GM18867 (cell line): ENCODE results near the gene SPEM2.
A peak's percentile ranks its signal among the peaks of the same experiment; 100 is the strongest.

Experiments
- ATAC-seq: cut with Tn5 transposase; IDR thresholded peaks from one replicate; pipeline ENCODE4 v1.9.1; 2021; ENCODE audit warnings: mild to moderate bottlenecking, moderate library complexity; ENCODE audit not compliant: unreplicated experiment

SPEM2 gene

GRCh38 chr17:7403727-7403976 is 21.8 kb upstream of the SPEM2 start:
- ATAC-seq, result no peak

DNA sequence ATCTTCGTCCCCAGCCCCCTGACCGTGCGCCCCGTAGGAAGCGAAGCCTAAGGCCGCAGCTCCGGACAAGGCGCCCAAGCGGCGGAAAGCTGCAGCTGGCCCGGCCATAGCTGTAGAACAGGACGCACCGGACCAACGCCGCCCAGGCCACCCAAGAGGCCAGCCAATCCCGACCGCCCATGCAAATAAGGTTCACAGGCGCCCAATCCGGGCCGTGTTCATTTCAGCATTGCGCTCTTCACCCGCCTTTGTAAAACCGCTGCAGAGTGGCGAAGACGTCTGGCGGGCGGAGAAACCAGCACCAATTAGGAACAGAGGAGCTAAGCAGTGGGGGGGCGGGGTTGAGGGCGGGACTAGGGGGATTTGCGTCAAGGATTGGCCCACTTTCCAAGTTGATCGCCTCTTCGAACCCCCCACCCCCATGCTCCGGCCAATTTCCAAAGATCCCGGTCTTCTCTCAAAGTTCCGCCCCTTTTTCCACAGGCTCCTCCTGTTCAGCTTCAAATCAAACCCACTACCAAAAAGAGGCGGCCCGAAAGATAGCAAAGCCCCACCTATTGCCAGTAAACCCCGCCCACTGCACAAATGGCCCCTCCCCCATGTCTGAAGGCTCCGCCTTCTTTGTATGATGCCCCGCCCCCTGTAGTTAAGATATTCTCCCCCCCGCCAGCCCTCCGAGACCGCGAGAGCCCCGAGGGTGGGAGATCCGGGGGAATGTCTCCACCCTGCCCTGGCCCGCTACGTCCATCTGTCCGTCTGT is 21.3 kb upstream of the SPEM2 start, which contains the start of gene TMEM256:
Gene TMEM256, minus strand, starts transcription at position 121 of the 760 bp plus-strand sequence. Its CDS starts 13 bp downstream, at position 108.
- ATAC-seq, result peak; percentile 90

DNA sequence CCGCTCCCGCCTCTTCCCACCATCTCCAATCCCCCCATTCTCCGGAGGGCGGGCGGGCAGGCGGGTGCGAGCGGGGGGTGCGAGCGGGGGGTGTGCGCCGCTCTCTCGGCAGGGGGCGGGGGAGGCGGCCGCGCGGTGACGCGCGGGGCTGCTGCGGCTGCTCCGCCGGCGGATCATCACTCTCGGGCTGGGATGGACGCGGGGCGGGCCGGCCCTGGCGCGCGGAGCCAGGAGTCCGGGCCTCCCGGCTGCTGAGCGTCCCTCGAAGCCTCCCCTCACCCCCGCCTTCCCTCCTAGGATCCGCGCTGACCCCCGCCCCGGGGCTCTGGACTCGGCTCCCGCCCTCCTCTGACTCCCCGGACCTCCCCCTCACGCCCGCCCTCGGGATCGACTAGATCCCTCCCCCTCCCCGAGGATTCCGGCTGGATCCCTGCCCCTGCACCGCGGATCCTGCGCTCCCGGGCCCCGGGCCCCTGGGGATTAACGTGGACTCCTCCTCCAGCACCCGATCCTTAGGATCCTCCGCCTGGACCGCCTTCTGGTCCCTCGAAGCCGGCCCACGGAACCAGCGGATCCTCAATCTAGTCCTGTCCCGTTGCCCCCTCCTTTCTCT is 20.6 kb upstream of the SPEM2 start:
- peak; percentile 20 for ATAC-seq

GRCh38 chr17:7405350-7406234 is 19.8 kb upstream of the SPEM2 start:
- no peak for ATAC-seq

- no peak for ATAC-seq
Measured at GRCh38 chr17:7406235-7406825, 19.1 kb upstream of the SPEM2 start.

GRCh38 chr17:7407082-7407481 is 18.3 kb upstream of the SPEM2 start:
- ATAC-seq, result no peak

DNA sequence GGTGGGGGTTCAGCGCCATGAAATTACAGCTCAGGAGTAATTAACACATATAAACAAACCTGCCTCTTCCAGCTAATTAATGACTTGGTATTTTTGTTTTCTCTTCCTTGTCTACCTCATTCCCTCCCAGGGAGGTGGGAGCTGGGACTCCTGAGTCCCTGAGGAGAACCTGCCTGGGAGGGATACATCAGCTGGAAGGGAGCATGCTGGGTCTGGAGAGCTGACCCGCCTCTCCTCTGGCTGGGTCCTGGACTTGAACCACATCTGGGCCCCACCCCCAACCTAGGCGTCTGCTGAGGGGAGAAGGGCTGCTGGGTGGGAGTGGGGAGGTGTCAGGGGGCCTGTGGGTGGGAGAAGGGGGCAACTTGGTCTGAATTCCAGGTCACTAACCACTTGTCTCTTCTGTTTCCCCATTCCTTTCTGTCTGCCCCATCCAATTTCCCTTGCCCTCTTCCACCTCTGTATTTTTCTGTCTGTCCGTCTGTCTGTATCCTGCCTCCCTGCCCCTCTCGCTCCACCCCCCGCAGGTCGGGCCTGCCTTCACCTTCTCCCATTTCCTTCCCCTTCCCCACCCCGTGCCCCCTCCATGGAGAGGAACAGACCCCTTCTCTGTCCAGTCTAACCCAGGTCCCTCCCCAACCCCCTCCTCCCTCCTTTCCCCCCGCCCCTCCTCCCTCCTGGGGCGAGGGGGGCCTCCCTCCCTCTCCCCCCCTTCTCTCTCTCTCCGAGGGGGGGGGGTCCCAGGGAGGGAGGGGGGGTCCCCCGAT is 17.7 kb upstream of the SPEM2 start, which contains the start of gene NLGN2:
Gene NLGN2, plus strand, starts transcription at position 361 of the 767 bp plus-strand sequence. CDS start 411 bp downstream, outside the sequence.
- no peak for ATAC-seq

DNA sequence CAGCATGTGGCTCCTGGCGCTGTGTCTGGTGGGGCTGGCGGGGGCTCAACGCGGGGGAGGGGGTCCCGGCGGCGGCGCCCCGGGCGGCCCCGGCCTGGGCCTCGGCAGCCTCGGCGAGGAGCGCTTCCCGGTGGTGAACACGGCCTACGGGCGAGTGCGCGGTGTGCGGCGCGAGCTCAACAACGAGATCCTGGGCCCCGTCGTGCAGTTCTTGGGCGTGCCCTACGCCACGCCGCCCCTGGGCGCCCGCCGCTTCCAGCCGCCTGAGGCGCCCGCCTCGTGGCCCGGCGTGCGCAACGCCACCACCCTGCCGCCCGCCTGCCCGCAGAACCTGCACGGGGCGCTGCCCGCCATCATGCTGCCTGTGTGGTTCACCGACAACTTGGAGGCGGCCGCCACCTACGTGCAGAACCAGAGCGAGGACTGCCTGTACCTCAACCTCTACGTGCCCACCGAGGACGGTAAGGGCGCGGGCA is 17.1 kb upstream of the SPEM2 start:
- no peak for ATAC-seq

DNA sequence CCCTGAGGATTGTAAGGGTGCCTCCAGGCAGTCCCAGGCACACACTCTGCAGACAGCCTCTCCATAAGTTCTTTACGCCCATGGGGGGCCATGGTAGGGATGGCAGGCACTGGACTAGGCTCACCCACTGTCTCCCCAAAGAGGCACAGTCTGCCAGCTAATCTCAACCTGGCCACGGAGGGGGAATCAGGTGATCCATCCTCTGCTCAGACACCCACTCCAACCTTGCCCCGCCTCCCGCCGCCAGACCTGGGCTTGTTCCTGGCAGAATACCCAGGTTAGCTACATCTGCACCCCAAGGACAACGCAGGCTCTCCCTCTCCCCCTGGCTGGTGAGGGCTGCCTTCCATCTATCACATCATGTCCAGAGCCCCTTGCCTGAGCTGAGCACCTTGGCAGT is 16.6 kb upstream of the SPEM2 start:
- no peak for ATAC-seq

DNA sequence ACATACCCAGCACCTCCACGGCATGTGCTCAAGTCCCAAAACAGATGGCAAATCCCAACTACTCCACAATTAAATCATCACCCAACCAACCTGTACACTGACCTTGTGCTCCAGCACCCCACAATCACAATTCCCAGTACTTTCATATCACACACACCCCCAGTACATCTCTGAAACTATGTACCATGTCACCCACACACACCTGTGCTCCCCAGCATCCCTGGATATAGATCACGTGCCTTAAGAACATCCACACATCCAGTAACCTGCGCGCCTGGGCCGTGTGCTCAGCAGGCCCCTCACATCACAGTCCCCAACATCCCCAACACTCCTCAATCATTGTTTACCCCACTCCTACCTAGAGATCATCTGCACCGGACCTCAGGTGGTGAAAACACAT is 15.7 kb upstream of the SPEM2 start:
- no peak for ATAC-seq

DNA sequence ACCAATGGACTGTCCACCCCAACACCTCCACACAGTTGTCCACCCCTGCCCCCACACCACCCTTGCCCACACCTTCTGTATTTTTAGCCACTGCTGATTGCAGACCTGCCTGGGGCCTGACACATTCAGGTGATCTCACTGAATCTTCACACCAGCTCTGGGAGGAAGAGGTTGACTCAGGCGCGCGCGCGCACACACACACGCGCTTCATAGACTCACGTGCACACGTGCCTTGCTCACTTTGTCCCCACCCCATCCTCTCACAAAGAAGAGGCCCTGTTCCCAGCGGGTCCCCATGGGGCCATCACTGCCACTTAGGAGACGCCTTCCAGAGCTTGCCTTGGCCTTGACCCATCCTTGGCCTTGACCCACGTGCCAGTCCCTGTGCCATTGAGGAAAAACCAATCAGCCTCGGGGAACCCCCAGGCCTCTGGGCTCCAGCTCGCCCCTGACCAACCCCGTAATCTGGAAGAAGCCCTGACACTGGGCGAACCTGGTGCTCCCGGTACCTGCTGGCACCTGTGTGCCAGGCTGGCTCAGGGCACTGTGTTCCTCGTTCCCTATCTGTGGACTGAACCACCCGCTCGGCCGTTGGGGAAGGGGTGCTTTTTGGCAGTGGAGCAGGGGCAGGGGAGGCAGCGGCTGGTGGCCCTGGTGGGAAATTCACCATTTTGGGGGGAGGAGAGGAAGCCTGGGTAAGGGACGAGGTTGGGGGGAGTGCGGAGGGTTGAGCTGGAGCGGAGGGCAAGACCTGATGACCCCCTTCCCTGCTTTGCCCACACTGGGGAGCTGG is 14.6 kb upstream of the SPEM2 start:
- no peak for ATAC-seq

DNA sequence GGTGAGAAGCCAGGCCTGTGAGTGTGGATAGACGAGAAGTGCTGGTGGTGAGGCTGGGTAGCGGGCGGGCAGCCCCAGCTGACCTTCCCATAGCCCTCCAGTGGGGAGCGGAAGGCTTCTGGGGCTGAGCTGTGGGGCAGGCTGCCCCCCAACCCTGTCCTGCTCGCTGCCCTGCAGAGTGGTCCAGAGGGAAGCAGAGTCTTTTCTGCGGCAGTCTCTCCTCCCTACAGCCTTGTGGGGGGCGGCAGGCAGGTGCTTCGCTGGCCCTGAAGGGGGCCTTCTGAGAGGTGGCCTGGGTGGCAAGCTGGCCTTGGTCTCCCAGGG is 14.0 kb upstream of the SPEM2 start:
- no peak for ATAC-seq

DNA sequence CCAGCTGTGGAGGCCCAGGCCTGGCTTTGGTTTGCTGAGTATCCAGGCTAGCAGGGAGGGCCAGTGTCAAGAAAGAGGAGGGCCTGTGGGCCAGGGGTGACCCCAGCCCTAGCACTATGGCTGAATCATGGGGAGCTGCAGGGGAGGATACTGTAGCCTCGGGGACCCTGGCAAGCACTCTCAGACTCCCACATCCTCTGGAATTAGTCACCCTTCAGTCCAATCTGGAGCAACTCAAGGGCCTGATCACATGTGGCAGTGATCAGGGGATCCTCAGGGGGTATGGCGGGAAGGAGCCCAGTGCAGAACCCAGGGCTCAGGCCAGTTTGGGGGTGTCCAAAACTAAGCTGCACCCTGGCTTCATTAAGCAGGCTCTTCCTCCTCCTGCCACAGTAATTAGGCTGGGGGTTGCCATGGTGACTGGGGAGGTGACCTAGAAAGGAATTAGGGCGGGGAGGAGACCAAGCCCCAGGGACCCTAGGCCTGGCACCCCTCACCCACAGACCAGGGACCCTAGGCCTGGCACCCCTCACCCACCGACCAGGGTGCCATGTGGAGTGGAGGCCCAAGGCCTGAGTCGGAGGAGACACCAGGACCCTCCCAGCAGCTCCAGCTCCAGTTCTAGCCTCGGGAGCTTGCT is 11.9 kb upstream of the SPEM2 start:
- ATAC-seq, result no peak

- no peak for ATAC-seq
Measured at GRCh38 chr17:7414837-7415236, 10.6 kb upstream of the SPEM2 start.

GRCh38 chr17:7415784-7416183 is 9.6 kb upstream of the SPEM2 start:
- ATAC-seq, result no peak

DNA sequence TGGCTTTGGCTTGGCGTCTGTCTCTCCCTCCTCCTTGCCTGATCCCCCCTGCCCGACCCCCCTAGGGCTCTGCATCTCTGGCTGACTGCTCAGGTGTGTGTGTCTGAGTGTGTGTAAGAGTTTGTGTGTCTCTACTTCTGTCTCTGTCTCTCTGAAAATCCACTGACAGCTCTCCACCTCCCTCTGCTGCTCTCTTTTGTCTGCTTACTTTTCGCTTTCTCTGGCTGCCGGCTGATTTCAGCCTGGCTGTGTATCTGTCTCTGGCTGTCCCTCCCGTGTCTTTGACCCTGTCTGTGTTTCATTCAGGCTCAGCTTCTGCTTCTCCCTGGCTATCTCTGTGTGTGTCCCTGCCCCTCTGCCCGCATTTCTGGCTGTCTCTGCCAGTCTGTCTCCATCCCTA is 9.1 kb upstream of the SPEM2 start:
- no peak for ATAC-seq

DNA sequence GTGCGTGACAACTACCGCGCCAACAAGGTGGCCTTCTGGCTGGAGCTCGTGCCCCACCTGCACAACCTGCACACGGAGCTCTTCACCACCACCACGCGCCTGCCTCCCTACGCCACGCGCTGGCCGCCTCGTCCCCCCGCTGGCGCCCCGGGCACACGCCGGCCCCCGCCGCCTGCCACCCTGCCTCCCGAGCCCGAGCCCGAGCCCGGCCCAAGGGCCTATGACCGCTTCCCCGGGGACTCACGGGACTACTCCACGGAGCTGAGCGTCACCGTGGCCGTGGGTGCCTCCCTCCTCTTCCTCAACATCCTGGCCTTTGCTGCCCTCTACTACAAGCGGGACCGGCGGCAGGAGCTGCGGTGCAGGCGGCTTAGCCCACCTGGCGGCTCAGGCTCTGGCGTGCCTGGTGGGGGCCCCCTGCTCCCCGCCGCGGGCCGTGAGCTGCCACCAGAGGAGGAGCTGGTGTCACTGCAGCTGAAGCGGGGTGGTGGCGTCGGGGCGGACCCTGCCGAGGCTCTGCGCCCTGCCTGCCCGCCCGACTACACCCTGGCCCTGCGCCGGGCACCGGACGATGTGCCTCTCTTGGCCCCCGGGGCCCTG is 8.3 kb upstream of the SPEM2 start:
- ATAC-seq, result no peak

GRCh38 chr17:7418472-7419152 is 6.8 kb upstream of the SPEM2 start:
- ATAC-seq, result no peak
